Endothelial cell of umbilical vein (primary cell): ENCODE data around the gene FAM32A. TPM values are rescaled to one million over a fixed set of nuclear protein-coding genes. Genes with fewer than 3 reads are reported as not detected.

ENCODE experiments used
- BruUV-seq: library from RNA; stranded (reverse); fragments of 400-500 nt; replicated peaks from 2 replicates; lab custom pipeline; 2021; lab: Mats Ljungman, UMichigan
- CTCF ChIA-PET: fragments of 300-600, 350-600 bp; sonication (Branson Sonifier 250); formaldehyde crosslinking; loops from one replicate; lab custom pipeline; 2021; ENCODE audit warnings: antibody characterized with exemption, inconsistent platforms; lab: Charles Lee
- POLR2A ChIA-PET: fragments of 300-600, 350-600 bp; sonication (Branson Sonifier 250); formaldehyde crosslinking; loops from one replicate; lab custom pipeline; 2021; ENCODE audit warnings: antibody characterized with exemption, inconsistent platforms; lab: Charles Lee
- DNase-seq: peaks from one replicate; pipeline ENCODE4 v3.0.0-alpha.2; 2011; ENCODE audit warnings: low read depth, low spot score
- FAIRE-seq: peaks from 2 replicates; lab custom pipeline; 2011; peaks lifted over from hg19 to GRCh38; lab: Jason Lieb, UNC
- H2AFZ ChIP-seq: 2 replicates; pipeline ENCODE4 v1.6.0; 2012; ENCODE audit warnings: low read depth, low read length, control low read depth, inconsistent platforms
- H3K27ac ChIP-seq: 2 replicates; pipeline ENCODE4 v1.5.1; 2011; ENCODE audit warnings: low read depth, mild to moderate bottlenecking, control low read depth, low read length, moderate library complexity; ENCODE audit not compliant: insufficient read depth
- H3K27me3 ChIP-seq, 2 experiments: 2 replicates each; pipeline versions ENCODE4 v1.6.0 to v1.6.1; 2011; ENCODE audit warnings: low read length in 2 of 2, mixed read lengths in 1 of 2; ENCODE audit not compliant: control insufficient read depth in 2 of 2, insufficient read depth in 2 of 2
- H3K36me3 ChIP-seq, 2 experiments: 2 replicates in 1 of 2; 3 replicates in 1 of 2; pipeline ENCODE4 v1.5.1; 2011; ENCODE audit warnings: low read length in 2 of 2, mild to moderate bottlenecking in 1 of 2, moderate library complexity in 1 of 2; ENCODE audit not compliant: control insufficient read depth in 2 of 2, insufficient read depth in 2 of 2; ENCODE audit errors: extremely low read depth in 1 of 2
- H3K4me1 ChIP-seq: 3 replicates; pipeline ENCODE4 v1.5.1; 2011; ENCODE audit warnings: mild to moderate bottlenecking, low read length; ENCODE audit not compliant: control insufficient read depth, insufficient read depth; ENCODE audit errors: extremely low read depth
- H3K4me2 ChIP-seq: 2 replicates; pipeline ENCODE4 v1.6.1; 2011; ENCODE audit warnings: low read length, control low read depth, mixed read lengths; ENCODE audit not compliant: insufficient read depth
- H3K4me3 ChIP-seq, 3 experiments: fragments of 200-600 bp in 1 of 3; sonication (generic), shearing (Covaris generic) in 1 of 3; replicated peaks in 1 of 3; 2 replicates each; pipeline ENCODE4 v1.5.1; 2011 to 2016; ENCODE audit warnings: control low read depth in 3 of 3, low read length in 3 of 3, mild to moderate bottlenecking in 2 of 3, inconsistent platforms in 1 of 3, low read depth in 1 of 3, moderate library complexity in 1 of 3; ENCODE audit not compliant: insufficient read depth in 1 of 3
- H3K79me2 ChIP-seq: 2 replicates; pipeline ENCODE4 v1.6.0; 2012; ENCODE audit warnings: low read length, inconsistent platforms; ENCODE audit not compliant: control insufficient read depth, insufficient read depth
- H3K9ac ChIP-seq: replicated peaks from 2 replicates; pipeline ENCODE3; 2011; ENCODE audit warnings: low read length, control low read depth; ENCODE audit not compliant: insufficient read depth; ENCODE audit errors: extremely low read depth
- H3K9me1 ChIP-seq: replicated peaks from 3 replicates; pipeline ENCODE4 v1.6.0; 2011; ENCODE audit warnings: mild to moderate bottlenecking, low read length; ENCODE audit not compliant: control insufficient read depth, insufficient read depth; ENCODE audit errors: extremely low read depth
- H3K9me3 ChIP-seq: replicated peaks from 2 replicates; pipeline ENCODE4 v1.5.1; 2012; ENCODE audit warnings: low read length, inconsistent platforms; ENCODE audit not compliant: control insufficient read depth, insufficient read depth
- H4K20me1 ChIP-seq: replicated peaks from 2 replicates; pipeline ENCODE3; 2011; ENCODE audit warnings: mild to moderate bottlenecking, low read length; ENCODE audit not compliant: control insufficient read depth, insufficient read depth; ENCODE audit errors: extremely low read depth
- EZH2 ChIP-seq: IDR thresholded peaks from 2 replicates; pipeline ENCODE4 v1.6.1; 2012; ENCODE audit warnings: borderline replicate concordance, low read depth, mild to moderate bottlenecking, moderate library complexity, low read length, inconsistent platforms; ENCODE audit not compliant: severe bottlenecking
- FOS ChIP-seq: IDR thresholded peaks from 2 replicates; pipeline ENCODE4 v1.6.1; 2011; ENCODE audit warnings: mild to moderate bottlenecking, low read length, moderate library complexity, borderline replicate concordance; ENCODE audit not compliant: insufficient read depth
- GATA2 ChIP-seq: IDR thresholded peaks from 2 replicates; pipeline ENCODE4 v1.7.0; 2011; ENCODE audit warnings: low read depth, mild to moderate bottlenecking, moderate library complexity, mixed read lengths, low read length; ENCODE audit not compliant: insufficient read length, insufficient read depth
- JUN ChIP-seq: IDR thresholded peaks from 2 replicates; pipeline ENCODE4 v1.6.1; 2011; ENCODE audit warnings: borderline replicate concordance, low read depth; ENCODE audit not compliant: insufficient read length, insufficient read depth
- MYC ChIP-seq: IDR thresholded peaks from one replicate; pipeline ENCODE4 v1.6.1; 2011; ENCODE audit warnings: mild to moderate bottlenecking, low read depth, low read length
- POLR2A ChIP-seq: IDR thresholded peaks from 2 replicates; pipeline ENCODE4 v1.6.1; 2012; ENCODE audit warnings: low read depth, mild to moderate bottlenecking, control low read depth, low read length
- POLR2AphosphoS5 ChIP-seq: IDR thresholded peaks from 2 replicates; pipeline ENCODE4 v1.6.1; 2012; ENCODE audit warnings: low read depth, mild to moderate bottlenecking, control low read depth, low read length, moderate library complexity; ENCODE audit not compliant: insufficient read depth
- dilution Hi-C: fragments of 300-500 bp; cut with MboI; formaldehyde crosslinking; loops from one replicate; pipeline ENCODE4 v1.15.0; 2019; ENCODE audit warnings: low sequenced_read_pairs; ENCODE audit not compliant: extremely low pct_ligation_motif_present
- intact Hi-C: fragments of 100-400 bp; cut with micrococcal nuclease; formaldehyde crosslinking; loops from one replicate; pipeline ENCODE4 v1.10.0; 2022
- polyA plus RNA-seq, 4 experiments: library from polyadenylated mRNA; depleted of rRNA in 3 of 4; stranded (reverse) in 3 of 4; unstranded in 1 of 4; fragments of >200 nt; gene quantifications; 2 replicates each; pipeline versions ENCODE4 v1.2.1 to v1.2.3, GENCODE V29; 2011 to 2012; ENCODE audit warnings: missing spikeins in 1 of 4
- total RNA-seq: library from RNA; stranded (reverse); gene quantifications from 2 replicates; pipeline ENCODE4 v1.2.3, GENCODE V29; 2021
- TF ChIP-seq, protein P1 (sequence below): IDR thresholded peaks from 2 replicates; pipeline ENCODE4 v1.6.1; 2011; ENCODE audit not compliant: insufficient read depth, insufficient read length
- TF ChIP-seq, protein P2 (sequence below), 2 donors: IDR thresholded peaks; 1 replicate in 1 of 2; 2 replicates in 1 of 2; pipeline ENCODE4 v1.5.1; 2011; ENCODE audit warnings: low read length in 2 of 2, mild to moderate bottlenecking in 2 of 2, moderate library complexity in 2 of 2, control low read depth in 1 of 2, inconsistent platforms in 1 of 2, low read depth in 1 of 2; ENCODE audit not compliant: insufficient read depth in 1 of 2; ENCODE audit errors: extremely low read depth in 1 of 2

FAM32A gene
- total and polyA plus RNA-seq, 2 donors (not counting 3 experiments of a cell fraction or from before 2014, with no cell fraction given): 82.8 to 130 TPM

DNA sequence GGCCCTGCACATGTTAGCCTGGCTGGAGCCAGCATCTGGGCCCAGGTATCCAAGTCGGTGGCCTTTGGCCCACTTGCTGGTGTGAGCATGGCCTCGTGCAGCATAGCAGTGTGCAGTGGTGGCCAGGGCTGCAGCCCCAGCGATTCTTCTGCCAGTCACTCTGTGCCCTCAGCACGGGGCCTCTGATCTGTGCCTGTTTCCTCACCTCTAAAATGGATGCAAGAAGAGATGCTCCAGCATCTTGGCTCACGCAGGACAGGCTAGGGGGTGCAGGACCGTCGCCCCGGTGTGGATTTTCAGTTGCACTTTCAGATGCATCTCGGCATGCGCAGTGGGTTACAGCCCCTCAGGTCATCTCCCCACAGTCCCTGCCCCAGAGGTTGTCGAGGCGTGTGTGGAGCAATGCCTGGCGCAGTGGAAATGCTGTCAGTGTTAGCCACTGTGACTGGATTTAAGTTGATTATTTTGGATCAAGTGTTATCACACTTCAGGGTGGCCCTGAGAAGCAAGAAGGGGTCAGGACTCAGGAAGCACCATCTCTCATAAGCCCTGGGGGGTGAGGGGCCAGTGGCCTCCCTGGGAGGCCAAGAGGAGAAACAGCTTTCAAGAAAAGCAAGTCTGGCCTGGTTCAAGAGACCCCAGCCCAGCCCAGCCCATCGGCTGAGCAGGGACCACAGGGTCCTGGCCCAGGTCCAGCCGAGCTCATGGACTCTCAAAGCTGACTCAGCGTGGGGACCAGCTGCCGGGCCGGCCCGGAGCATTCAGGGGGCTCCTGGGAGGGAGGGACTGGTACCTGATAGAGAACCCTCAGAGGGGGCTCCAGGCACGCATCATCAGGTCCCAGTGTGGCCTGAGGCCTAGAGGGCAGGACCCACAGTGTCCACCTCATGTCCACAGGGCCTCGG, 40.3 kb downstream of the FAM32A start:
- peaks cover 10 to 54% of the 10 kb centered on the region in 2 experiments for H3K36me3 ChIP-seq
- intact Hi-C loops: no loop called here
- CTCF ChIA-PET: no interaction called here

More for the DNA sequence above, 40.3 kb downstream of the FAM32A start:
- no TSS peak for BruUV-seq
- Histone ChIP-seq H3K4me3 (no peak overlapping the region), H3K27ac (no peak overlapping the region), H2AFZ (no peak overlapping the region), H3K9ac (no peak overlapping the region), H3K9me3 (peaks cover 3% of the 10 kb centered on the region), H4K20me1 (no peaks in the 10 kb centered on the region), H3K27me3 (no peaks in the 10 kb centered on the region), H3K4me2 (no peak overlapping the region), H3K4me1 (no peaks in the 10 kb centered on the region), H3K9me1 (no peaks in the 10 kb centered on the region), H3K79me2 (peaks cover 4% of the 10 kb centered on the region)
- no peak for TF ChIP-seq MYC
- TF ChIP-seq GATA2: no peak
- TF ChIP-seq EZH2: no peak
- TF ChIP-seq, protein P1, sequence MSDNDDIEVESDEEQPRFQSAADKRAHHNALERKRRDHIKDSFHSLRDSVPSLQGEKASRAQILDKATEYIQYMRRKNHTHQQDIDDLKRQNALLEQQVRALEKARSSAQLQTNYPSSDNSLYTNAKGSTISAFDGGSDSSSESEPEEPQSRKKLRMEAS: no peak
- TF ChIP-seq JUN: no peak
- no peak for TF ChIP-seq FOS
- no peak for TF ChIP-seq POLR2AphosphoS5
- TF ChIP-seq, protein P2, sequence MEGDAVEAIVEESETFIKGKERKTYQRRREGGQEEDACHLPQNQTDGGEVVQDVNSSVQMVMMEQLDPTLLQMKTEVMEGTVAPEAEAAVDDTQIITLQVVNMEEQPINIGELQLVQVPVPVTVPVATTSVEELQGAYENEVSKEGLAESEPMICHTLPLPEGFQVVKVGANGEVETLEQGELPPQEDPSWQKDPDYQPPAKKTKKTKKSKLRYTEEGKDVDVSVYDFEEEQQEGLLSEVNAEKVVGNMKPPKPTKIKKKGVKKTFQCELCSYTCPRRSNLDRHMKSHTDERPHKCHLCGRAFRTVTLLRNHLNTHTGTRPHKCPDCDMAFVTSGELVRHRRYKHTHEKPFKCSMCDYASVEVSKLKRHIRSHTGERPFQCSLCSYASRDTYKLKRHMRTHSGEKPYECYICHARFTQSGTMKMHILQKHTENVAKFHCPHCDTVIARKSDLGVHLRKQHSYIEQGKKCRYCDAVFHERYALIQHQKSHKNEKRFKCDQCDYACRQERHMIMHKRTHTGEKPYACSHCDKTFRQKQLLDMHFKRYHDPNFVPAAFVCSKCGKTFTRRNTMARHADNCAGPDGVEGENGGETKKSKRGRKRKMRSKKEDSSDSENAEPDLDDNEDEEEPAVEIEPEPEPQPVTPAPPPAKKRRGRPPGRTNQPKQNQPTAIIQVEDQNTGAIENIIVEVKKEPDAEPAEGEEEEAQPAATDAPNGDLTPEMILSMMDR (IDR thresholded peaks at IDR 0.05; ENCODE audit: extremely low read depth in 1 of 2, insufficient read depth in 1 of 2, low read depth in 1 of 2, low read length in 2 of 2): no peak
- TF ChIP-seq POLR2A: no peak
- dilution Hi-C loops: no loop called here
- POLR2A ChIA-PET: no interaction called here
- DNase-seq: no peak
- FAIRE-seq: no peak
